Activated CD4-positive, alpha-beta memory T cell treated with anti-CD3 and anti-CD28 coated beads for 36 hours (primary cell): Measurements from ENCODE around the gene SLC6A18. TPM values are rescaled to one million over a fixed set of nuclear protein-coding genes. Genes with fewer than 3 reads are reported as not detected.

Experiments used
- CTCF ChIA-PET: fragments of 350-600 bp; sonication (Branson Sonifier 250); formaldehyde crosslinking; loops from one replicate; lab custom pipeline; 2021; ENCODE audit warnings: antibody characterized with exemption, inconsistent platforms; lab: Charles Lee
- POLR2A ChIA-PET: fragments of 350-600 bp; sonication (Branson Sonifier 250); formaldehyde crosslinking; loops from one replicate; lab custom pipeline; 2021; ENCODE audit warnings: antibody characterized with exemption; lab: Charles Lee
- DNase-seq: peaks from one replicate; pipeline ENCODE4 v3.0.0-alpha.2; 2020
- H3K27ac Mint-ChIP-seq: one replicate; pipeline ENCODE4 v1.8.0; 2021; ENCODE audit warnings: mixed read lengths
- H3K27me3 Mint-ChIP-seq: one replicate; pipeline ENCODE4 v1.8.0; 2021; ENCODE audit warnings: mixed read lengths
- H3K36me3 Mint-ChIP-seq: one replicate; pipeline ENCODE4 v1.8.0; 2021; ENCODE audit warnings: mixed read lengths
- H3K4me1 Mint-ChIP-seq: one replicate; pipeline ENCODE4 v1.8.0; 2021; ENCODE audit warnings: low read depth, mixed read lengths
- H3K4me3 Mint-ChIP-seq: one replicate; pipeline ENCODE4 v1.8.0; 2021; ENCODE audit warnings: mild to moderate bottlenecking, mixed read lengths
- H3K9me3 Mint-ChIP-seq: one replicate; pipeline ENCODE4 v1.8.0; 2021; ENCODE audit warnings: mixed read lengths
- intact Hi-C: fragments of 100-400 bp; cut with micrococcal nuclease; formaldehyde crosslinking; loops from one replicate; pipeline ENCODE4 v1.15.1; 2023
- total RNA-seq, 2 experiments: library from RNA; stranded (reverse); gene quantifications; one replicate each; pipeline ENCODE4 v1.2.3, GENCODE V29; 2021

SLC6A18 gene
- not detected for total RNA-seq

GRCh38 chr5:1225081-1225480 lies at the start of gene SLC6A18:
SLC6A18 (plus strand) TSS chr5:1225381; CDS start chr5:1225478, 97 bp downstream.
- Mint-ChIP-seq H3K27me3 (peaks cover 5% of the 10 kb centered on the region), H3K36me3 (no peaks in the 10 kb centered on the region), H3K4me3 (no peak within 1 kb of the TSS), H3K4me1 (no peaks in the 10 kb centered on the region), H3K9me3 (no peaks in the 10 kb centered on the region), H3K27ac (no peak within 1 kb of the TSS)
- intact Hi-C loops: no loop called here
- DNase-seq: no peak
- CTCF ChIA-PET: no interaction called here
- POLR2A ChIA-PET: no interaction called here

- Mint-ChIP-seq H3K27me3 (no peaks in the 10 kb centered on the region), H3K4me1 (peaks cover 2% of the 10 kb centered on the region), H3K9me3 (no peaks in the 10 kb centered on the region), H3K36me3 (no peaks in the 10 kb centered on the region), H3K27ac (no peak overlapping the region), H3K4me3 (no peak overlapping the region)
- ChIA-PET CTCF (no interaction called here), POLR2A (no interaction called here)
- intact Hi-C loops: no loop called here
- no peak for DNase-seq
Observed at GRCh38 chr5:1175801-1176472, 49.2 kb upstream of the SLC6A18 start.

GRCh38 chr5:1176473-1177391 lies 48.4 kb upstream of the SLC6A18 start:
- Mint-ChIP-seq H3K4me1 (no peaks in the 10 kb centered on the region), H3K9me3 (no peaks in the 10 kb centered on the region)
- intact Hi-C loops: no loop called here

GRCh38 chr5:1177826-1178528 lies 47.2 kb upstream of the SLC6A18 start:
- no peak for DNase-seq
- H3K4me3 Mint-ChIP-seq: no peak overlapping the region
- H3K4me1 Mint-ChIP-seq: no peaks in the 10 kb centered on the region
- no peak overlapping the region for H3K27ac Mint-ChIP-seq
- no peaks in the 10 kb centered on the region for H3K9me3 Mint-ChIP-seq
- POLR2A ChIA-PET: no interaction called here
- CTCF ChIA-PET: no interaction called here
- no peaks in the 10 kb centered on the region for H3K36me3 Mint-ChIP-seq
- no peaks in the 10 kb centered on the region for H3K27me3 Mint-ChIP-seq
- intact Hi-C loops: no loop called here

More at GRCh38 chr5:1176473-1177391, 48.4 kb upstream of the SLC6A18 start:
- CTCF ChIA-PET: no interaction called here
- Mint-ChIP-seq H3K36me3 (no peaks in the 10 kb centered on the region), H3K4me3 (no peak overlapping the region), H3K27me3 (no peaks in the 10 kb centered on the region), H3K27ac (no peak overlapping the region)
- no peak for DNase-seq
- POLR2A ChIA-PET: no interaction called here

GRCh38 chr5:1178529-1179382 lies 46.4 kb upstream of the SLC6A18 start:
- CTCF ChIA-PET: no interaction called here
- H3K36me3 Mint-ChIP-seq: no peaks in the 10 kb centered on the region
- POLR2A ChIA-PET: no interaction called here
- no peaks in the 10 kb centered on the region for H3K9me3 Mint-ChIP-seq
- intact Hi-C loops: no loop called here
- DNase-seq: no peak
- H3K4me1 Mint-ChIP-seq: no peaks in the 10 kb centered on the region
- no peaks in the 10 kb centered on the region for H3K27me3 Mint-ChIP-seq
- no peak overlapping the region for H3K27ac Mint-ChIP-seq
- H3K4me3 Mint-ChIP-seq: no peak overlapping the region

- CTCF ChIA-PET: no interaction called here
- no peaks in the 10 kb centered on the region for H3K27me3 Mint-ChIP-seq
Observed at GRCh38 chr5:1179383-1179715, 45.8 kb upstream of the SLC6A18 start.

GRCh38 chr5:1180096-1180495 lies 45.1 kb upstream of the SLC6A18 start:
- H3K27ac Mint-ChIP-seq: no peak overlapping the region
- POLR2A ChIA-PET: no interaction called here
- H3K4me3 Mint-ChIP-seq: no peak overlapping the region
- intact Hi-C loops: no loop called here
- H3K27me3 Mint-ChIP-seq: no peaks in the 10 kb centered on the region
- H3K36me3 Mint-ChIP-seq: no peaks in the 10 kb centered on the region
- CTCF ChIA-PET: no interaction called here
- DNase-seq: no peak
- H3K9me3 Mint-ChIP-seq: no peaks in the 10 kb centered on the region
- H3K4me1 Mint-ChIP-seq: no peaks in the 10 kb centered on the region

More at GRCh38 chr5:1179383-1179715, 45.8 kb upstream of the SLC6A18 start:
- no peaks in the 10 kb centered on the region for H3K36me3 Mint-ChIP-seq
- no peak overlapping the region for H3K27ac Mint-ChIP-seq
- H3K9me3 Mint-ChIP-seq: no peaks in the 10 kb centered on the region
- no peak overlapping the region for H3K4me3 Mint-ChIP-seq
- POLR2A ChIA-PET: no interaction called here
- no peaks in the 10 kb centered on the region for H3K4me1 Mint-ChIP-seq
- no peak for DNase-seq
- intact Hi-C loops: no loop called here

GRCh38 chr5:1180841-1181271 lies 44.3 kb upstream of the SLC6A18 start:
- Mint-ChIP-seq H3K27ac (no peak overlapping the region), H3K36me3 (no peaks in the 10 kb centered on the region), H3K27me3 (no peaks in the 10 kb centered on the region), H3K4me1 (no peaks in the 10 kb centered on the region), H3K4me3 (no peak overlapping the region), H3K9me3 (no peaks in the 10 kb centered on the region)
- DNase-seq: no peak
- intact Hi-C loops: no loop called here
- CTCF ChIA-PET: no interaction called here
- POLR2A ChIA-PET: no interaction called here

- ChIA-PET POLR2A (no interaction called here), CTCF (no interaction called here)
- Mint-ChIP-seq H3K27ac (no peak overlapping the region), H3K36me3 (no peaks in the 10 kb centered on the region), H3K27me3 (no peaks in the 10 kb centered on the region), H3K4me3 (no peak overlapping the region), H3K9me3 (no peaks in the 10 kb centered on the region), H3K4me1 (no peaks in the 10 kb centered on the region)
- intact Hi-C loops: no loop called here
- DNase-seq: no peak
Observed at GRCh38 chr5:1181451-1182359, 43.5 kb upstream of the SLC6A18 start.

GRCh38 chr5:1182360-1182632 lies 42.9 kb upstream of the SLC6A18 start:
- ChIA-PET CTCF (no interaction called here), POLR2A (no interaction called here)
- Mint-ChIP-seq H3K36me3 (no peaks in the 10 kb centered on the region), H3K4me3 (no peak overlapping the region), H3K27me3 (no peaks in the 10 kb centered on the region), H3K27ac (no peak overlapping the region), H3K9me3 (no peaks in the 10 kb centered on the region), H3K4me1 (no peaks in the 10 kb centered on the region)
- intact Hi-C loops: no loop called here
- DNase-seq: no peak
